UCSD-AML1 (cell line): ENCODE measurements around the gene ICE1.
"Not testable (repeated sequence)": the region's sequence is repeated elsewhere in the genome, so short reads cannot be mapped to it uniquely, and the experiment has no call there.

Experiments
- DNase-seq: peaks from one replicate; lab custom pipeline; 2025; ENCODE audit not compliant: unreplicated experiment; lab: John Stamatoyannopoulos, UW

Gene ICE1

GRCh38 chr5:5421961-5422818 is at the start of gene ICE1:
TSS of gene ICE1 (plus strand) at chr5:5422677. CDS start at chr5:5422916, 239 bp downstream.
- DNase-seq = peak; percentile 96

- DNase-seq = no peak
These were observed 49.5 kb upstream of the ICE1 start for GRCh38 chr5:5372930-5373329.

DNA sequence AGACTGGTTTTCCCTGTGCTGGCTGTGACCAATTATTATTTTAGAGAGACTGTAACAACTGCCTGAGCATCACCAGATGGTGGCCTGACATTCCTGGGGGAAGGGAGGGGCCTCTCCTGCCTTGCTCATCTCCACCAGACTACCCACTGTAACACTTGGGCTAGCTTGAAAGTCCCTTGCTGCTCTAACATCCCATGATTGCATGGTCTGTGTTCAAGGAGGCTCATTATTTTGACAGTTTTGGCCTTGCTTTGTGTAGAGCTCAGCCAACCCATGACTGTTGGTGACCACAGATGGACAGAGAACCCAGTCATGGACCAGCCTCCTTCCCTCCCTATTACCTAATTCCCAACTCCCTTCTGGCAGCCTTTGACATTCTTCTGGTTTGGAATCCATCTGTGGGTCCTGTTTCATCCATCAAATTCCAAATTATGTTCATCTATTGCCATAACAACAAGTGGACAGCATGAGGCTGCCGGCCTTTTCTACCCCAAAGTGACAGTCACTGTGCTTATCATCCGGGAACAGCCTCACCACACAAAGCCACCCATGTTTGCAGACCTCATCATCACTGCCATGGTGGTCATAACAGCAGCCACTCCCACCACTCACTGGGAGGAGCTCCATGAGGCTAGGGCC is 49.0 kb upstream of the ICE1 start:
- no peak for DNase-seq

DNA sequence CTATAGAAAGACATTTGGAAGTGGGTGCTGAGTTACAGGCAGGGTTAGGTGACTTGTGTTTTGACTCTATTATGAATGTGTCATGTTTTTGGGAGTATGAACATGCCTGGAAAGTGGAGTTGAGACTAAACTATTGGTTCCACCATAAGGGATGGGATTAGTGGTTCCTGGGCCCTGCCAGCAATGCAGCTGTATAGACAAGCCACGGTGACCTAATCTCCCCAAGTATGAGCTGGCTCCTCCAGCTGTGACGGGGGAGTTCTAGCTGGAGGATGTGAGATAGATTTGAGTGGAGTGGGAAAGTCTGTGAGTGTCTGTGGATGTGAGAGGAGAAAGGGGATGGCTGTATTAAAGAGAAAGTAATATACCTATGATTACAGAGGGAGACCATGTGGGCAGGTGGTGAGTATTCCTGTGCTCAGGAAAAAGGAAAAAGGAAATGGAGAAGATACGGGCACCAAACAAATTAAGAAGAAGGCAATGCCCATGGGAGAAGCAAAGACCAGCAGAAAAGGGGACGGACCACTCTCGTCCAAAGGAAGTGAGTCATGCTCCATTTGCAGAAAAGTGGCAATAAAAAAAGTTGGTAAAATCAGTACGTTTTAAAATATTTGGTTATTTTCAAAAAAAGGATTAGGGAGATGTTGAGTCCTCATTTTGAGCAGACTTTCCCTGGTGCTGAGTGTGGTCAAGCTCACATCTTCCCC is 48.3 kb upstream of the ICE1 start:
- no peak for DNase-seq

DNA sequence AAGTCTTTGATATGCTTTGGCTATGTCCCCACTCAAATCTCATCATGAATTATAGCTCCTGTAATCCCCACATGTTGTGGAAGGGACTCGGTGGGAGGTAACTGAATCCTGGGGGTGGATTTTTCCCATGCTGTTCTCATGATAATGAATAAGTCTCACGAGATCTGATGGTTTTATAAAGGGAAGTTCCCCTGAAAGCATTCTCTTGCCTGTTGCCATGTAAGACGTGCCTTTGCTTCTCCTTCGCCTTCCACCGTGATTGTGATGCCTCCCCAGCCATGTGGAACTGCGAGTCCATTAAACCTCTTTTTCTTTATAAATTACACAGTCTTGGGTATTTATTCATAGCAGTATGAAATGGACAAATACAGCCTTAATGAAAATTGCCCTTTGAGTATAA is 44.7 kb upstream of the ICE1 start:
- DNase-seq = no peak

GRCh38 chr5:5378531-5378930 is 43.9 kb upstream of the ICE1 start:
- no peak for DNase-seq

- no peak for DNase-seq
These were observed 42.2 kb upstream of the ICE1 start for GRCh38 chr5:5380298-5380697.

DNA sequence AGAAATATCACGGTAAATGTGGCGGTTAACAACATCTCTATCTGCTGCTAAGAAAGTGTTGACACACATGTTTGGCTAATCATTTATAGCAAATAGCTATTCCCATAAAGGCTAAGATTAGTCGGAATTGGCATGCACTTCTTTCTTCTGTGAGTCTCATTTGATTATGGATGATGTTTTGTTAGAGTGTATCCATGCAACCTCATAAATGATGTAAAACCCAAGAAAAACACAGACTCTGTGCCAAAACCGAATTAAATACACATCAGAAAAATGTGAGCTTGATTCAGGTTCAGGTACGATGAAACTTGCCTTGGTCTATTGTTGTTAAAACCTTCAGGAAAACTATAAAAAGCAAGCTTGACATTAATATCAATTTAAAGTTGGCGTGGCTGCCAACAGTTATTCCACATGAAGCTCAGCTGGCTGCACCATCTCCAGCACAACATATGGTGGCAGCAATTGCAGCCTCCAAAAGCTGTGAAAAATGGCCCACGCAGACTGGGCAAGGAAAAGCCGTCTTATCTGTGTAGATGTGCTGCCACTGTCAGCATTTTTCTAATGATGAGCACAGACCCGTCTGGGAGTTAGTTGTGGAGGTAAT is 41.1 kb upstream of the ICE1 start:
- DNase-seq = no peak

DNA sequence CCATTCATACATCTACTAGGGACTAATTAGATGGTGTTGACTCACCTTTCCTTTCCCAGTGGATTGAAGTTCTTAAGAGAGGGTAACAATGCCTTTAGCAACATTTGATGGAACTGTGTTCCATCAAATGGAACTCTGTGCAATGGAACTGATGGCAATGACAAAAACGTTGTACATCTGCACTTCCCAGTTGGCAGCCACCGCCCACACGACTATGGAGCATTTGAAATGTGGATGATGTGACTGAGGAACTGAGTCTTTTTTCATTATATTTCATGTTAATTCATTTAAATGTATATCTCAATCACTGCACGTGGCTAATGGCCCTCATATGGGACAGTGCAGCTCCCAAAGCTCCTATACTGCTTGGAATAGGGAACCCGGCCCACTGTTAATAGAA is 39.0 kb upstream of the ICE1 start:
- DNase-seq = no peak

- DNase-seq = no peak
These were observed 37.7 kb upstream of the ICE1 start for GRCh38 chr5:5384660-5385330.

GRCh38 chr5:5385331-5385662 is 37.2 kb upstream of the ICE1 start:
- no peak for DNase-seq

- DNase-seq = no peak
These were observed 36.1 kb upstream of the ICE1 start for GRCh38 chr5:5386329-5386728.

DNA sequence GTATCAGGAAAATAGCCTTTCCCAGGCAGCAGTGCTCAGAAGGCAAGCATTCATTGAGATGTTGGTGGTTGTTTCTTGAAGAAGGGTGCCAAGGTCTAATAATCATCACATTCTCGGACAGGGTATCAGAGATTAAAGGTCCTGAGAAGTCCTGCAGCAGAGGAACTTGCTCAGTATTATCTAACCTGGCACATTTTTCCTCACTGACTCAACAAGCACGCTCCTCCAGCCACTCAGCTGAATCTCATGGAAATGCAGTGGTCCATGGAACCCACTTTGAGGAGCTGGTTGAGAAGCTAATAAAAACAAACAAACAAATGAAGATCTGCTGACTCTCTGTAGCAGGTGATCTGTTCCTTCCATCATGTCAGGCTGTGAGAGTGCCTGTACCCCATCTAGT is 35.3 kb upstream of the ICE1 start:
- DNase-seq = no peak

GRCh38 chr5:5387777-5388176 is 34.7 kb upstream of the ICE1 start:
- no peak for DNase-seq

- DNase-seq = not testable (repeated sequence)
These were observed 32.2 kb upstream of the ICE1 start for GRCh38 chr5:5390121-5390869.

GRCh38 chr5:5392504-5392903 is 30.0 kb upstream of the ICE1 start:
- not testable (repeated sequence) for DNase-seq

- DNase-seq = peak; percentile 29
These were observed 28.0 kb upstream of the ICE1 start for GRCh38 chr5:5394384-5394986.

DNA sequence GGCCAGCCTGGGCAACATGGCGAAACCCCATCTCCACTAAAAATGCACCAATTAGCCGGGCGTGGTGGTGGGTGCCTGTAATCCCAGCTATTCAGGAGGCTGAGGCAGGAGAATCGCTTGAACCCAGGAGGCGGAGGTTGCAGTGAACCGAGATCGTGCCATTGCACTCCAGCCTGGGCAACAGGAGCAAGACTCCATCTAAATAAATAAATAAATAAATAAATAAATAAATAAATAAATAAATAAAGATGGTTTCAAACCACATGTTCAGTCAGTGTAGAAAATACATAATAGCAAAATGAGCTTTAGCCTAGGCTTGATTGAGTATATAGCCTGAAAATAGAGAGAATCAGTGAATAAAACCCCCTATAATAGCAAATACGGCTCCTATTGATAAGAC is 27.4 kb upstream of the ICE1 start:
- DNase-seq = not testable (repeated sequence)

- no peak for DNase-seq
These were observed 24.4 kb upstream of the ICE1 start for GRCh38 chr5:5398071-5398470.

DNA sequence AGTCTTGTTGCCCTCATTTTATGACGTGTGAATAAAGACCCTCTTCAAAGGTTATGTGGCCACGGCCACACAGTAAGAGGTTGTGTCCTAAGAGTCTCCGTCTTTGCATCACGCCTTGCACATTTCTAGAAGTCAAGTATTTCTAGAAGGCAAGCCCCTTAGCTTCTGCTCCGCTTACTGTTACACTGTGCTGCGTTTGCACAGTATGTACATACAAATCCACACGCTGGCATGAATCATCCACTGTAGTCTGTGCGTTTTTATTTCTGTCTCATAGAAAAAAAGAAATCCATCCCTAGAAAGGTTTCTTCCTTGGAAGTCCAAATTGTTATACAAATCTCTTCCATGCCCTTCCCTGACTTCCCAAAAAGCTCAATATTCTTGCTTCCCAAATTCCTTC is 21.4 kb upstream of the ICE1 start:
- DNase-seq = no peak
